Thyroid gland (tissue), 4 donors: ENCODE data around the gene STK32B. TPM values are rescaled to one million over a fixed set of nuclear protein-coding genes. Genes with fewer than 3 reads are reported as not detected.

ENCODE experiments used
- DNase-seq, 2 donors: peaks; one replicate each; pipeline ENCODE4 v3.0.0-alpha.2; 2019
- H3K27ac ChIP-seq, 3 donors: fragments of 200-600 bp; sonication (generic); 1 replicate in 2 of 3; 2 replicates in 1 of 3; pipeline ENCODE4 v1.5.1; 2016 to 2019; ENCODE audit warnings: mild to moderate bottlenecking in 1 of 3, moderate library complexity in 1 of 3
- H3K27me3 ChIP-seq: fragments of 200-600 bp; sonication (generic); one replicate; pipeline ENCODE4 v1.5.1; 2019
- H3K36me3 ChIP-seq, 2 donors: fragments of 200-600 bp; sonication (generic); one replicate each; pipeline ENCODE4 v1.5.1; 2016 to 2019
- H3K4me1 ChIP-seq, 2 donors: fragments of 200-600 bp; sonication (generic); one replicate each; pipeline ENCODE4 v1.5.1; 2017 to 2019
- H3K4me3 ChIP-seq, 3 donors: fragments of 200-600 bp; sonication (generic); replicated peaks in 1 of 3; 1 replicate in 2 of 3; 2 replicates in 1 of 3; pipeline ENCODE4 v1.5.1; 2016; ENCODE audit warnings: mild to moderate bottlenecking in 1 of 3
- H3K9me3 ChIP-seq: fragments of 200-600 bp; sonication (generic); one replicate; pipeline ENCODE4 v1.5.1; 2017
- CTCF ChIP-seq, 6 experiments: fragments of 200-600 bp in 3 of 6; fragments of 450-650 bp in 3 of 6; sonication (generic) in 3 of 6; IDR thresholded peaks; one replicate each; pipeline ENCODE4 v1.5.1; 2016 to 2019; ENCODE audit warnings: antibody characterized with exemption in 6 of 6, mild to moderate bottlenecking in 2 of 6, inconsistent platforms in 1 of 6, moderate library complexity in 1 of 6
- POLR2A ChIP-seq, 2 donors: fragments of 450-650 bp; IDR thresholded peaks; one replicate each; pipeline ENCODE4 v1.6.1; 2017; ENCODE audit warnings: antibody characterized with exemption in 2 of 2, mild to moderate bottlenecking in 2 of 2, moderate library complexity in 1 of 2
- WGBS, 2 donors: methylation state at CpG; one replicate each; pipeline ENCODE4 v1.1.5; 2017; 5-methylcytosine and 5-hydroxymethylcytosine counted together
- intact Hi-C: fragments of 100-400 bp; cut with DNase I; formaldehyde crosslinking; loops from one replicate; pipeline ENCODE4 v1.15.1; 2023
- total RNA-seq, 4 donors: library from RNA; depleted of rRNA; stranded (reverse); fragments of >200 nt; gene quantifications; one replicate each; pipeline ENCODE4 v1.2.3, GENCODE V29; 2016

The STK32B gene
- total RNA-seq, 4 donors from 2014 or later = 1.9 to 14.8 (median 4.4) TPM

- intact Hi-C loops = no loop called here
- Histone ChIP-seq H3K4me3 (no peak overlapping the region), H3K27me3 (no peaks in the 10 kb centered on the region), H3K36me3 (no peaks in the 10 kb centered on the region), H3K27ac (no peak overlapping the region), H3K9me3 (no peaks in the 10 kb centered on the region), H3K4me1 (no peaks in the 10 kb centered on the region)
- no peak for TF ChIP-seq CTCF (IDR thresholded peaks at IDR 0.05)
- TF ChIP-seq POLR2A (IDR thresholded peaks at IDR 0.05) = no peak
- no peak for DNase-seq
- 67 to 79% methylated on average over 7 of the region's 7 CpGs for WGBS, 2 donors
Observed at GRCh38 chr4:5387457-5387856, 336.2 kb downstream of the STK32B start.

GRCh38 chr4:5389756-5390310, 338.6 kb downstream of the STK32B start:
- no peak overlapping the region for H3K4me3 ChIP-seq
- H3K36me3 ChIP-seq = no peaks in the 10 kb centered on the region
- DNase-seq = no peak
- no peaks in the 10 kb centered on the region for H3K9me3 ChIP-seq
- intact Hi-C loops = no loop called here
- no peak overlapping the region for H3K27ac ChIP-seq
- no peaks in the 10 kb centered on the region for H3K4me1 ChIP-seq
- no peaks in the 10 kb centered on the region for H3K27me3 ChIP-seq
- TF ChIP-seq CTCF (IDR thresholded peaks at IDR 0.05) (no peak), POLR2A (IDR thresholded peaks at IDR 0.05) (no peak)
- WGBS, 2 donors = 45 to 57% methylated on average over 3 of the region's 3 CpGs

GRCh38 chr4:5391492-5391891, 340.2 kb downstream of the STK32B start:
- WGBS, 2 donors = 86 to 88% methylated on average over 4 of the region's 4 CpGs
- no peaks in the 10 kb centered on the region for H3K36me3 ChIP-seq
- intact Hi-C loops = no loop called here
- no peak for DNase-seq
- no peaks in the 10 kb centered on the region for H3K9me3 ChIP-seq
- no peaks in the 10 kb centered on the region for H3K4me1 ChIP-seq
- no peak overlapping the region for H3K4me3 ChIP-seq
- TF ChIP-seq POLR2A (IDR thresholded peaks at IDR 0.05) = no peak
- no peak for TF ChIP-seq CTCF (IDR thresholded peaks at IDR 0.05)
- H3K27ac ChIP-seq = no peak overlapping the region
- H3K27me3 ChIP-seq = no peaks in the 10 kb centered on the region

- Histone ChIP-seq H3K9me3 (no peaks in the 10 kb centered on the region), H3K4me3 (no peak overlapping the region), H3K4me1 (no peaks in the 10 kb centered on the region), H3K27me3 (no peaks in the 10 kb centered on the region), H3K36me3 (no peaks in the 10 kb centered on the region), H3K27ac (no peak overlapping the region)
- TF ChIP-seq CTCF (IDR thresholded peaks at IDR 0.05) (no peak), POLR2A (IDR thresholded peaks at IDR 0.05) (no peak)
- DNase-seq = no peak
- intact Hi-C loops = no loop called here
- 83 to 95% methylated on average over 12 of the region's 12 CpGs for WGBS, 2 donors
Observed at GRCh38 chr4:5393911-5394513, 342.7 kb downstream of the STK32B start.

GRCh38 chr4:5395781-5396180, 344.5 kb downstream of the STK32B start:
- intact Hi-C loops = no loop called here
- Histone ChIP-seq H3K9me3 (no peaks in the 10 kb centered on the region), H3K27ac (no peak overlapping the region), H3K27me3 (no peaks in the 10 kb centered on the region), H3K4me1 (no peaks in the 10 kb centered on the region), H3K4me3 (no peak overlapping the region), H3K36me3 (no peaks in the 10 kb centered on the region)
- TF ChIP-seq POLR2A (IDR thresholded peaks at IDR 0.05) = no peak
- TF ChIP-seq CTCF (IDR thresholded peaks at IDR 0.05) = no peak
- DNase-seq = no peak
- 81 to 92% methylated on average over 8 of the region's 8 CpGs for WGBS, 2 donors
